ENCODE measurements around the gene CHRNA9. TPM values are rescaled to one million over a fixed set of nuclear protein-coding genes. Genes with fewer than 3 reads are reported as not detected.

The CHRNA9 gene
- total and polyA plus RNA-seq, 2 of the 4 experiments (the other 2 are of a cell fraction) = not detected

DNA sequence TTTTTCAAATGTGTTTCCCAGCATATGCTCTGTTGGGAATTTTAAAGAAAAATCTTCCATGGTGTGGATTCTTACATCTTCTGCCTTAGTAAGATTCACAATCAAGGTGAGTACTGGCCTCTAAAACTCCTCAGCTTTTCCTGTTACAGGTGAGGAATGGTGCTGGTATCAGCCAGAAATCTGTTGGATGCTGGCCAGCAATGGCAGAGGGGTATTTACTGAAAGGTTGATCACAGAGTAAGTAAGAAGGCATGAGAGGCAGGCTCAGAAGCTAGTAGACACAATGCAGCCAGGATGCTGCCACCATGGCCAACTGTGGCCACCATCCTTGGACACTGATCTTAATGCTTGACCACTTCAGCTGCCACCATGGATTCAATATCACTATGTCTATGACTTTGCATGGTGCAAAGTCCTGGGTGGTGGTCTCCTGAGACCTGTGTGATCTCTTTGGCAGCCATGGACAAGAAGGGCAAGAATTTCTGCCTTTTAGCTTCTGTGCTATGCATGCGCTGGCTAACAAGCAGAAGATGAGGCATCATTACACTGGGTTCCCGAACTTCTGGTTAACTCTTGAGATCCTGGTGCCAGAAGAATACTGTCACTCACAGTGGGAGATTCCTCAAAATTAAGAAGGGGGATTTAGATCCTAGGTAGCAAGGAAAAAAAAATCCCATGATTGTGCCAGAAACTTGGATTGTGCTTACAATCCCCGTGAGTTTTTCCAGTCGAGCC lies 60.2 kb downstream of the CHRNA9 start:
- no peak overlapping the region for H2AFZ ChIP-seq (replicated peaks; ENCODE audit: low read length, poor library complexity)
- CTCF ChIA-PET = no interaction called here
- H3K4me2 ChIP-seq (ENCODE audit: low read depth, low read length) = no peak overlapping the region
- no peak overlapping the region for H2BK15ac ChIP-seq (ENCODE audit: low read depth, low read length)
- TF ChIP-seq, protein P1, sequence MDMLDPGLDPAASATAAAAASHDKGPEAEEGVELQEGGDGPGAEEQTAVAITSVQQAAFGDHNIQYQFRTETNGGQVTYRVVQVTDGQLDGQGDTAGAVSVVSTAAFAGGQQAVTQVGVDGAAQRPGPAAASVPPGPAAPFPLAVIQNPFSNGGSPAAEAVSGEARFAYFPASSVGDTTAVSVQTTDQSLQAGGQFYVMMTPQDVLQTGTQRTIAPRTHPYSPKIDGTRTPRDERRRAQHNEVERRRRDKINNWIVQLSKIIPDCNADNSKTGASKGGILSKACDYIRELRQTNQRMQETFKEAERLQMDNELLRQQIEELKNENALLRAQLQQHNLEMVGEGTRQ (IDR thresholded peaks at IDR 0.05; ENCODE audit: low read depth, low read length) = no peak
- TF ChIP-seq BHLHE40 (IDR thresholded peaks at IDR 0.05; ENCODE audit: low read depth, low read length) = no peak
- TF ChIP-seq NFE2L2 (IDR thresholded peaks at IDR 0.05; ENCODE audit: low read depth, low read length) = no peak
- TF ChIP-seq MAZ (IDR thresholded peaks at IDR 0.05; ENCODE audit: borderline replicate concordance, low read depth, low read length) = no peak
- TF ChIP-seq CHD1 (IDR thresholded peaks at IDR 0.05; ENCODE audit: low read depth, low read length) = no peak
- no peak for TF ChIP-seq MXI1 (IDR thresholded peaks at IDR 0.05; ENCODE audit: borderline replicate concordance, low read depth, low read length)
- H4K91ac ChIP-seq (ENCODE audit: insufficient read depth, low read depth, low read length) = no peak overlapping the region
- BruUV-seq (replicated peaks) = no TSS peak
- H2AK5ac ChIP-seq (ENCODE audit: low read depth, low read length) = no peak overlapping the region
- H3K27ac ChIP-seq (ENCODE audit: insufficient read depth, low read length) = no peak overlapping the region
- POLR2A ChIA-PET (ENCODE audit: unreplicated experiment) = no interaction called here
- H3K27me3 ChIP-seq (ENCODE audit: control insufficient read depth, insufficient read depth, low read length) = peaks cover 6% of the 10 kb centered on the region
- H2AK9ac ChIP-seq (replicated peaks; ENCODE audit: low read depth, low read length, poor library complexity) = no peak overlapping the region
- no peak overlapping the region for H2BK5ac ChIP-seq (ENCODE audit: low read depth, low read length, poor library complexity, severe bottlenecking)
- no peaks in the 10 kb centered on the region for H3K36me3 ChIP-seq (ENCODE audit: control insufficient read depth, insufficient read depth, low read length)
- intact Hi-C loops (cut with micrococcal nuclease) (no loop called here), dilution Hi-C loops (cut with HindIII; ENCODE audit: low sequenced_read_pairs, unreplicated experiment) (no loop called here), in situ Hi-C loops (cut with MboI; ENCODE audit: low sequenced_read_pairs) (no loop called here)
- no peaks in the 10 kb centered on the region; the same call in 1 of the 2 replicates for H3K4me1 ChIP-seq (ENCODE audit: control insufficient read depth, insufficient read depth, low read length)
- H3K79me1 ChIP-seq (ENCODE audit: low read depth in 1 of 2, low read length in 2 of 2) = no peaks in the 10 kb centered on the region
- H4K5ac ChIP-seq (ENCODE audit: low read depth, low read length) = no peak overlapping the region
- H3K56ac ChIP-seq (ENCODE audit: extremely low read depth, insufficient read depth, low read length) = no peak overlapping the region
- DNase-seq = no peak
- 48% methylated on average over 3 of the region's 4 CpGs; no CpG with 5 or more reads in 1 of the 2 experiments for WGBS, 2 experiments (ENCODE audit: extremely low coverage in 2 of 2, insufficient read length in 1 of 2)
- H3K9ac ChIP-seq (ENCODE audit: low read depth, low read length) = no peak overlapping the region
- no peaks in the 10 kb centered on the region for H3K9me1 ChIP-seq (ENCODE audit: insufficient read depth, low read length)
- no peaks in the 10 kb centered on the region for H3K9me3 ChIP-seq (ENCODE audit: control insufficient read depth, insufficient read depth, low read length)
- H3K14ac ChIP-seq (replicated peaks; ENCODE audit: low read depth, low read length) = no peak overlapping the region
- no peak for ATAC-seq (ENCODE audit: low read depth)
- no peak overlapping the region for H2BK120ac ChIP-seq (ENCODE audit: low read depth, low read length)
- no peak overlapping the region for H3K4ac ChIP-seq (ENCODE audit: low read depth, low read length)
- H4K8ac ChIP-seq (ENCODE audit: low read depth in 2 of 2, low read length in 2 of 2) = no peak overlapping the region
- no peak overlapping the region for H3K4me3 ChIP-seq (ENCODE audit: insufficient read depth, low read depth, low read length)
- no peak overlapping the region for H3K18ac ChIP-seq (ENCODE audit: low read depth, low read length)
- H3K23ac ChIP-seq (ENCODE audit: low read depth, low read length) = no peak overlapping the region
- H4K20me1 ChIP-seq (ENCODE audit: insufficient read depth, low read length) = no peaks in the 10 kb centered on the region
- no peak overlapping the region for H2BK20ac ChIP-seq (ENCODE audit: low read depth, low read length)

All from IMR-90 (cell line).